Gastroesophageal sphincter (tissue), 4 donors: ENCODE results near the gene NUDT2. TPM values are rescaled to one million over a fixed set of nuclear protein-coding genes. Genes with fewer than 3 reads are reported as not detected.

Source experiments
- ATAC-seq: fragments of 150-250 bp; one replicate; pipeline ENCODE4 v1.9.1; 2016; ENCODE audit warnings: mild to moderate bottlenecking, moderate library complexity
- H3K27ac ChIP-seq, 4 donors: fragments of 200-600 bp; sonication (generic) in 3 of 4; 1 replicate in 3 of 4; 2 replicates in 1 of 4; pipeline ENCODE4 v1.5.1; 2016 to 2019
- H3K27me3 ChIP-seq: fragments of 200-600 bp; sonication (generic); one replicate; pipeline ENCODE4 v1.5.1; 2019
- H3K36me3 ChIP-seq, 2 donors: fragments of 200-600 bp; sonication (generic); one replicate each; pipeline ENCODE4 v1.5.1; 2019; ENCODE audit warnings: control low read depth in 1 of 2
- H3K4me1 ChIP-seq, 3 donors: fragments of 200-600 bp; sonication (generic); 1 replicate in 2 of 3; 2 replicates in 1 of 3; pipeline ENCODE4 v1.5.1; 2016 to 2019; ENCODE audit warnings: control low read depth in 2 of 3
- H3K4me3 ChIP-seq, 2 donors: fragments of 200-600 bp; sonication (generic); one replicate each; pipeline ENCODE4 v1.5.1; 2019; ENCODE audit warnings: mild to moderate bottlenecking in 1 of 2, moderate library complexity in 1 of 2
- H3K9me3 ChIP-seq, 3 donors: fragments of 200-600 bp; sonication (generic); one replicate each; pipeline ENCODE4 v1.5.1; 2017 to 2019; ENCODE audit warnings: control low read depth in 2 of 3
- CTCF ChIP-seq, 4 experiments: fragments of 200-600 bp in 2 of 4; fragments of 450-650 bp in 2 of 4; sonication (generic) in 1 of 4; IDR thresholded peaks; one replicate each; pipeline ENCODE4 v1.5.1; 2017 to 2019; ENCODE audit warnings: antibody characterized with exemption in 4 of 4, mild to moderate bottlenecking in 2 of 4, moderate library complexity in 2 of 4
- EP300 ChIP-seq: sonication (generic); formaldehyde crosslinking; IDR thresholded peaks from one replicate; pipeline ENCODE4 v1.6.1; 2017; ENCODE audit warnings: antibody characterized with exemption, mild to moderate bottlenecking
- POLR2A ChIP-seq, 2 donors: fragments of 450-650 bp; IDR thresholded peaks; one replicate each; pipeline ENCODE4 v1.6.1; 2017; ENCODE audit warnings: antibody characterized with exemption in 2 of 2, mild to moderate bottlenecking in 2 of 2, moderate library complexity in 1 of 2
- POLR2AphosphoS5 ChIP-seq: sonication (generic); formaldehyde crosslinking; IDR thresholded peaks from one replicate; pipeline ENCODE4 v1.6.1; 2017; ENCODE audit warnings: antibody characterized with exemption
- WGBS, 2 donors: methylation state at CpG; one replicate each; pipeline ENCODE4 v1.1.5; 2018; ENCODE audit warnings: low coverage in 1 of 2; 5-methylcytosine and 5-hydroxymethylcytosine counted together
- total RNA-seq, 4 donors: library from RNA; depleted of rRNA; stranded (reverse); fragments of >200 nt; gene quantifications; one replicate each; pipeline ENCODE4 v1.1.0, GENCODE V29; 2016

The NUDT2 gene
- total RNA-seq, 4 donors from 2014 or later, result 14.4 to 40.9 (median 26.0) TPM

DNA sequence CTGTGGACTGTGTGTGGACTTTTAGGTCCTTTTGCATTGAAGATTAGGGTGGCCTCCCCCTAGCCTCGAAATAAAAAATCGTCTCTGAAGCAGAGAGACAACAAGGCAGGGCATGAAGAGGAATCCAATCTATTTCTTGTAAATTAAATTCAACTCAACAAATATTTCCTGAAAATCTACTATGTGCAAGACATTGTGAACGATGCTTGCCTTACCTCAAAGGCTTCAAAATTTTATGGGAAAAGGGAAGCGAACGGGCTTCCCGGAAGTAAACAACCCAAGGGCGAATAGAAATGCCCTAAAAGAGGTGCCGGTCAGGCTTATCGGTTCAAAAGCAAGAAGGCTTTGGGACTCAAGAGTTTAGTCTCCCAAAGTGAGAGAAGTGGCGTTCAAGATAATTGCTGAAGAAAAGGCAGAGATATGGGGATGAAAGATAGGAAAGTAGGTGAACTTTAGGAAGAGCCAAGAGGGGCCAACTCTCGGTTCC is 826 bp upstream of the NUDT2 start:
- no peak for ATAC-seq
- no peaks in the 10 kb centered on the region for H3K36me3 ChIP-seq
- H3K27me3 ChIP-seq, result no peaks in the 10 kb centered on the region
- 0 to 2% methylated on average over 4 to 11 of the region's 11 CpGs for WGBS, 2 donors
- H3K4me1 ChIP-seq, result peaks cover 0 to 40% (median 5%) of the 10 kb centered on the region in 3 donors
- no peaks in the 10 kb centered on the region for H3K9me3 ChIP-seq
- H3K4me3 ChIP-seq, result peak overlapping the region; percentile 62 to 94
- peak overlapping the region in 3 of 4 donors; percentile 78 to 95 (median 88) for H3K27ac ChIP-seq
- TF ChIP-seq CTCF (IDR thresholded peaks at IDR 0.05), result no peak
- TF ChIP-seq POLR2A (IDR thresholded peaks at IDR 0.05), result no peak
- no peak for TF ChIP-seq EP300

GRCh38 chr9:34331196-34331595 is 1.8 kb downstream of the NUDT2 start:
- no peak overlapping the region for H3K27ac ChIP-seq
- H3K4me1 ChIP-seq, result peaks cover 0 to 58% (median 5%) of the 10 kb centered on the region in 3 donors
- H3K9me3 ChIP-seq, result no peaks in the 10 kb centered on the region
- H3K4me3 ChIP-seq, result no peak overlapping the region
- WGBS, 2 donors, result 73 to 92% methylated on average over 1 of the region's 1 CpG
- TF ChIP-seq CTCF (IDR thresholded peaks at IDR 0.05) (no peak), POLR2A (IDR thresholded peaks at IDR 0.05) (no peak), EP300 (no peak), POLR2AphosphoS5 (no peak)
- no peak for ATAC-seq
- H3K36me3 ChIP-seq, result peaks cover 0 to 2% of the 10 kb centered on the region in 2 donors
- no peaks in the 10 kb centered on the region for H3K27me3 ChIP-seq

GRCh38 chr9:34332076-34332964 is 3.0 kb downstream of the NUDT2 start:
- H3K36me3 ChIP-seq, result peaks cover 0 to 8% of the 10 kb centered on the region in 2 donors
- ATAC-seq, result no peak
- no peaks in the 10 kb centered on the region for H3K9me3 ChIP-seq
- peaks cover 0 to 58% (median 5%) of the 10 kb centered on the region in 3 donors for H3K4me1 ChIP-seq
- H3K4me3 ChIP-seq, result no peak overlapping the region
- 21 to 31% methylated on average over 6 to 7 of the region's 7 CpGs for WGBS, 2 donors
- TF ChIP-seq CTCF (IDR thresholded peaks at IDR 0.05) (peak; percentile 31 to 72 (median 62)), POLR2A (IDR thresholded peaks at IDR 0.05) (no peak)
- H3K27me3 ChIP-seq, result no peaks in the 10 kb centered on the region
- peak overlapping the region in 2 of 4 donors; percentile 28 to 36 for H3K27ac ChIP-seq

DNA sequence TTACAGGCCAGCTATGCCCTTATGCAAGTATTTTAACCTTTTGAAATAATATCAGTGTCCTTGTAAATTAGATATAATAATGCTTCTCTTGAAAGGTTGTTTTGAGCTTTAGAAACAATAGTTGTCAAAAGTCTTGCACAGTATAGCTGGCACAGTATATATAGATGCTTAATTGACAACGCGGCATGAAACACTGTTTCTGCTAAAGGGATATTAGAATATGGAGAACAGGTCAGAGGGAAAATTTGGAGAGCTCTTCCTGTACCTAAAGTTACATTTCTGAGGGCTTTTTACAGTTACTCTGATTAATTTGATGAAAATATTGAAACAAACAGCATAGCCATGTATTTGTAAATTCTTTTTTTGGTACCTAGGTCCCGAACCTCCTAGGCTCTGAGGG is 4.5 kb downstream of the NUDT2 start:
- Histone ChIP-seq H3K27ac (peak overlapping the region in 2 of 4 donors; percentile 15 to 38), H3K4me1 (peaks cover 0 to 49% (median under 1%) of the 10 kb centered on the region in 3 donors), H3K27me3 (no peaks in the 10 kb centered on the region), H3K9me3 (no peaks in the 10 kb centered on the region), H3K4me3 (no peak overlapping the region), H3K36me3 (peaks cover 0 to 13% of the 10 kb centered on the region in 2 donors)
- TF ChIP-seq CTCF (IDR thresholded peaks at IDR 0.05) (no peak), EP300 (no peak), POLR2AphosphoS5 (no peak), POLR2A (IDR thresholded peaks at IDR 0.05) (no peak)
- 38 to 48% methylated on average over 3 of the region's 3 CpGs for WGBS, 2 donors
- no peak for ATAC-seq
